ENCODE measurements around the gene PYGM. TPM values are rescaled to one million over a fixed set of nuclear protein-coding genes. Genes with fewer than 3 reads are reported as not detected.

Gene PYGM
- total RNA-seq, 1 experiment from 2014 or later: 3.6 TPM

GRCh38 chr11:64784813-64785581 is 25.2 kb upstream of the PYGM start:
- no CpG with 5 or more reads among the region's 12 CpGs for WGBS (ENCODE audit: extremely low coverage, insufficient read length, low lambda C conversion rate)
- H3K4ac ChIP-seq (ENCODE audit: low read depth, low read length): no peak overlapping the region

More at GRCh38 chr11:64784813-64785581, 25.2 kb upstream of the PYGM start:
- H3K27me3 Mint-ChIP-seq (ENCODE audit: low read depth): no peaks in the 10 kb centered on the region
- H3K4me2 ChIP-seq (ENCODE audit: insufficient read depth, insufficient read length, low read length): no peak overlapping the region
- no peak overlapping the region for H2BK5ac ChIP-seq (ENCODE audit: insufficient read length, low read length)
- H3K4me3 Mint-ChIP-seq: no peak overlapping the region
- H2BK12ac ChIP-seq (ENCODE audit: insufficient read length, low read depth, low read length): no peak overlapping the region
- no peak overlapping the region for H4K8ac ChIP-seq (replicated peaks; ENCODE audit: insufficient read length, low read depth, low read length)
- H3K23me2 ChIP-seq (ENCODE audit: insufficient read length, low read depth, low read length, poor library complexity, severe bottlenecking): no peaks in the 10 kb centered on the region
- H2AFZ ChIP-seq (ENCODE audit: low read length): no peak overlapping the region
- DNase-seq: no peak
- no peak overlapping the region for H3K18ac ChIP-seq (ENCODE audit: insufficient read length, low read depth, low read length)
- H3K23ac ChIP-seq (ENCODE audit: insufficient read length, low read depth, low read length): no peak overlapping the region
- no peak overlapping the region for H2BK20ac ChIP-seq (ENCODE audit: low read depth, low read length, poor library complexity, severe bottlenecking)
- H3K9ac ChIP-seq (ENCODE audit: extremely low read depth, insufficient read length, low read length): no peak overlapping the region
- H3K79me1 ChIP-seq (ENCODE audit: insufficient read depth, low read depth, low read length, poor library complexity, severe bottlenecking): no peaks in the 10 kb centered on the region
- H4K20me1 ChIP-seq (ENCODE audit: control insufficient read depth, insufficient read depth, insufficient read length): no peaks in the 10 kb centered on the region
- H4K91ac ChIP-seq (ENCODE audit: insufficient read length, low read depth, low read length): no peak overlapping the region
- H3K27me3 ChIP-seq (ENCODE audit: insufficient read depth, low read length): no peaks in the 10 kb centered on the region
- H3K9me3 Mint-ChIP-seq: no peaks in the 10 kb centered on the region
- H3K14ac ChIP-seq (ENCODE audit: insufficient read depth, low read length): no peak overlapping the region
- H3T11ph ChIP-seq (ENCODE audit: low read length): no peak overlapping the region
- no peaks in the 10 kb centered on the region for H3K9me3 ChIP-seq (ENCODE audit: control insufficient read depth, low read depth, low read length)
- no peak overlapping the region for H4K5ac ChIP-seq (ENCODE audit: insufficient read length, low read depth, low read length)
- peaks cover 4 to 5% of the 10 kb centered on the region in 2 experiments; a peak in 2 of 4 replicates for H3K4me1 Mint-ChIP-seq
- no peak for TF ChIP-seq CTCF (conservative IDR thresholded peaks at IDR 0.05)
- H2BK120ac ChIP-seq (ENCODE audit: low read depth, low read length, poor library complexity, severe bottlenecking): no peak overlapping the region
- H3K27ac ChIP-seq (ENCODE audit: insufficient read length, low read depth, low read length): no peak overlapping the region
- H3K79me2 ChIP-seq (ENCODE audit: insufficient read depth, low read length): no peaks in the 10 kb centered on the region
- H3K4me1 ChIP-seq (ENCODE audit: insufficient read depth, low read length): no peaks in the 10 kb centered on the region
- H3K36me3 Mint-ChIP-seq (ENCODE audit: insufficient read depth in 1 of 3, low read depth in 3 of 3): peaks cover 0 to 4% (median under 1%) of the 10 kb centered on the region in 3 experiments; a peak in 2 of 7 replicates
- no peak overlapping the region for H3K27ac Mint-ChIP-seq
- no peak overlapping the region for H2AK5ac ChIP-seq (ENCODE audit: insufficient read length, low read length)
- no peak overlapping the region for H2BK15ac ChIP-seq (ENCODE audit: low read depth, low read length)
- H3K56ac ChIP-seq (ENCODE audit: insufficient read length, low read depth, low read length): no peak overlapping the region

Measured in H9 (cell line).